Vagina (tissue), 2 donors: ENCODE data around the gene TTC39B.

Experiments
- CTCF ChIP-seq, 3 experiments: fragments of 450-650 bp in 2 of 3; fragments of 200-600 bp in 1 of 3; sonication (generic) in 1 of 3; IDR thresholded peaks; one replicate each; pipeline ENCODE4 v1.5.1; 2017 to 2019; ENCODE audit warnings: antibody characterized with exemption in 3 of 3, mild to moderate bottlenecking in 2 of 3, moderate library complexity in 2 of 3
- POLR2A ChIP-seq, 2 donors: fragments of 450-650 bp; IDR thresholded peaks; one replicate each; pipeline ENCODE4 v1.6.1; 2017; ENCODE audit warnings: antibody characterized with exemption in 2 of 2, mild to moderate bottlenecking in 2 of 2, moderate library complexity in 2 of 2

- TF ChIP-seq POLR2A (IDR thresholded peaks at IDR 0.05): no peak
- TF ChIP-seq CTCF (IDR thresholded peaks at IDR 0.05): no peak
Measured at GRCh38 chr9:15206903-15207696, 99.9 kb downstream of the TTC39B start.
